GM18909 (cell line): Measurements from ENCODE around the gene FRMD5.
A peak's percentile ranks its signal among the peaks of the same experiment; 100 is the strongest.

Source experiments
- ATAC-seq: cut with Tn5 transposase; IDR thresholded peaks from one replicate; pipeline ENCODE4 v1.9.1; 2021; ENCODE audit warnings: mild to moderate bottlenecking; ENCODE audit not compliant: unreplicated experiment, poor library complexity

Gene FRMD5

GRCh38 chr15:43987924-43988323, 207.1 kb downstream of the FRMD5 start:
- ATAC-seq, result no peak

- no peak for ATAC-seq
Observed at GRCh38 chr15:43985976-43986680, 208.9 kb downstream of the FRMD5 start.

- ATAC-seq, result no peak
Observed at GRCh38 chr15:43981576-43981975, 213.5 kb downstream of the FRMD5 start.

GRCh38 chr15:43977072-43977884, 217.8 kb downstream of the FRMD5 start:
- ATAC-seq, result peak; percentile 72

- no peak for ATAC-seq
Observed at GRCh38 chr15:43975770-43976169, 219.3 kb downstream of the FRMD5 start.

- ATAC-seq, result no peak
Observed at GRCh38 chr15:43975326-43975725, 219.7 kb downstream of the FRMD5 start.

- ATAC-seq, result no peak
Observed at GRCh38 chr15:43974852-43975251, 220.2 kb downstream of the FRMD5 start.

GRCh38 chr15:43969802-43970375, 225.2 kb downstream of the FRMD5 start:
- ATAC-seq, result no peak

GRCh38 chr15:43968551-43968950, 226.5 kb downstream of the FRMD5 start:
- no peak for ATAC-seq

- ATAC-seq, result no peak
Observed at GRCh38 chr15:43966646-43967045, 228.4 kb downstream of the FRMD5 start.

GRCh38 chr15:43958861-43959330, 236.2 kb downstream of the FRMD5 start:
- ATAC-seq, result no peak

- ATAC-seq, result no peak
Observed at GRCh38 chr15:43957724-43958123, 237.3 kb downstream of the FRMD5 start.

- ATAC-seq, result no peak
Observed at GRCh38 chr15:43955140-43955539, 239.9 kb downstream of the FRMD5 start.

- no peak for ATAC-seq
Observed at GRCh38 chr15:43954181-43954621, 240.9 kb downstream of the FRMD5 start.

- ATAC-seq, result no peak
Observed at GRCh38 chr15:43953402-43953801, 241.7 kb downstream of the FRMD5 start.

- ATAC-seq, result no peak
Observed at GRCh38 chr15:43950531-43950930, 244.5 kb downstream of the FRMD5 start.

- ATAC-seq, result peak; percentile 85
Observed at GRCh38 chr15:43948691-43949325, 246.3 kb downstream of the FRMD5 start.

GRCh38 chr15:43943511-43943910, 251.6 kb downstream of the FRMD5 start:
- ATAC-seq, result no peak

GRCh38 chr15:43942194-43942593, 252.9 kb downstream of the FRMD5 start:
- no peak for ATAC-seq

GRCh38 chr15:43941555-43941954, 253.5 kb downstream of the FRMD5 start:
- ATAC-seq, result no peak

GRCh38 chr15:43941071-43941470, 254.0 kb downstream of the FRMD5 start:
- no peak for ATAC-seq
